ENCODE data around the gene PAX3. TPM values are rescaled to one million over a fixed set of nuclear protein-coding genes. Genes with fewer than 3 reads are reported as not detected.

PAX3 gene
- total and polyA plus RNA-seq, 8 donors, result not detected

- peaks cover 0 to 28% (median 4%) of the 10 kb centered on the region in 4 donors for H3K9me3 ChIP-seq
- peaks cover 22 to 81% (median 64%) of the 10 kb centered on the region in 4 donors for H3K4me1 ChIP-seq
- no peak for TF ChIP-seq CTCF (IDR thresholded peaks at IDR 0.05)
- no peak for TF ChIP-seq POLR2AphosphoS5 (IDR thresholded peaks at IDR 0.05)
- no peak for TF ChIP-seq EP300 (IDR thresholded peaks at IDR 0.05)
- no peak for TF ChIP-seq POLR2A (IDR thresholded peaks at IDR 0.05)
- no peak overlapping the region for H3K4me3 ChIP-seq
- 6 to 10% (median 9%) methylated on average over 11 of the region's 11 CpGs for WGBS, 5 donors
- H3K27ac ChIP-seq, result no peak overlapping the region
- H3K36me3 ChIP-seq, result no peaks in the 10 kb centered on the region
- peaks cover 74 to 100% (median 100%) of the 10 kb centered on the region in 3 donors for H3K27me3 ChIP-seq
- intact Hi-C loops (cut with DNase I; ENCODE audit: low total_unique reads), result no loop called here
- DNase-seq, result no peak
These were observed 1.9 kb upstream of the PAX3 start for GRCh38 chr2:222300726-222301052.

GRCh38 chr2:222299906-222300725 lies 1.3 kb upstream of the PAX3 start:
- Histone ChIP-seq H3K27ac (no peak overlapping the region), H3K9me3 (peaks cover 0 to 28% (median 4%) of the 10 kb centered on the region in 4 donors), H3K36me3 (no peaks in the 10 kb centered on the region), H3K4me1 (peaks cover 22 to 81% (median 64%) of the 10 kb centered on the region in 4 donors), H3K4me3 (no peak overlapping the region), H3K27me3 (peaks cover 74 to 100% (median 100%) of the 10 kb centered on the region in 3 donors)
- intact Hi-C loops (cut with DNase I; ENCODE audit: low total_unique reads), result no loop called here
- no peak for DNase-seq
- TF ChIP-seq CTCF (IDR thresholded peaks at IDR 0.05), result no peak
- TF ChIP-seq POLR2A (IDR thresholded peaks at IDR 0.05), result no peak
- no peak for TF ChIP-seq EP300 (IDR thresholded peaks at IDR 0.05)
- TF ChIP-seq POLR2AphosphoS5 (IDR thresholded peaks at IDR 0.05), result no peak
- 9 to 15% (median 12%) methylated on average over 20 of the region's 20 CpGs for WGBS, 5 donors

- DNase-seq, result no peak
- no peak for TF ChIP-seq POLR2AphosphoS5 (IDR thresholded peaks at IDR 0.05)
- TF ChIP-seq EP300 (IDR thresholded peaks at IDR 0.05), result no peak
- no peak for TF ChIP-seq POLR2A (IDR thresholded peaks at IDR 0.05)
- no peak for TF ChIP-seq CTCF (IDR thresholded peaks at IDR 0.05)
- Histone ChIP-seq H3K36me3 (no peaks in the 10 kb centered on the region), H3K4me3 (peak overlapping the region in 2 of 4 donors; percentile 12 to 37), H3K27me3 (peaks cover 69 to 100% (median 100%) of the 10 kb centered on the region in 3 donors), H3K4me1 (peaks cover 17 to 70% (median 57%) of the 10 kb centered on the region in 4 donors), H3K27ac (no peak overlapping the region), H3K9me3 (peaks cover 0 to 28% (median 4%) of the 10 kb centered on the region in 4 donors)
- intact Hi-C loops (cut with DNase I; ENCODE audit: low total_unique reads), result no loop called here
- 9 to 11% (median 10%) methylated on average over 16 of the region's 16 CpGs for WGBS, 5 donors
These were observed 842 bp downstream of the PAX3 start for GRCh38 chr2:222298001-222298310.

- peak overlapping the region in 1 of 4 donors; percentile 37 for H3K4me3 ChIP-seq
- H3K36me3 ChIP-seq, result no peaks in the 10 kb centered on the region
- peaks cover 0 to 28% (median 4%) of the 10 kb centered on the region in 4 donors for H3K9me3 ChIP-seq
- H3K27ac ChIP-seq, result no peak overlapping the region
- H3K27me3 ChIP-seq, result peaks cover 69 to 100% (median 100%) of the 10 kb centered on the region in 3 donors
- peaks cover 17 to 70% (median 57%) of the 10 kb centered on the region in 4 donors for H3K4me1 ChIP-seq
- WGBS, 5 donors, result 8 to 18% (median 8%) methylated on average over 6 of the region's 6 CpGs
- intact Hi-C loops (cut with DNase I; ENCODE audit: low total_unique reads), result no loop called here
- no peak for DNase-seq
- TF ChIP-seq EP300 (IDR thresholded peaks at IDR 0.05) (no peak), CTCF (IDR thresholded peaks at IDR 0.05) (no peak), POLR2A (IDR thresholded peaks at IDR 0.05) (no peak), POLR2AphosphoS5 (IDR thresholded peaks at IDR 0.05) (no peak)
These were observed 1.2 kb downstream of the PAX3 start for GRCh38 chr2:222297600-222297935.

All from stomach (tissue), 9 donors.